Stimulated activated CD8-positive, alpha-beta memory T cell treated with anti-CD3 and anti-CD28 coated beads, Interleukin-15, amount 100 ng/mL, for 1 hour (primary cell): ENCODE measurements around the gene CA14.
"Not testable (repeated sequence)": the region's sequence is repeated elsewhere in the genome, so short reads cannot be mapped to it uniquely, and the experiment has no call there.

ENCODE experiments used
- DNase-seq: peaks from one replicate; pipeline ENCODE4 v3.0.0-alpha.2; 2020; ENCODE audit warnings: low read depth

CA14 gene

DNA sequence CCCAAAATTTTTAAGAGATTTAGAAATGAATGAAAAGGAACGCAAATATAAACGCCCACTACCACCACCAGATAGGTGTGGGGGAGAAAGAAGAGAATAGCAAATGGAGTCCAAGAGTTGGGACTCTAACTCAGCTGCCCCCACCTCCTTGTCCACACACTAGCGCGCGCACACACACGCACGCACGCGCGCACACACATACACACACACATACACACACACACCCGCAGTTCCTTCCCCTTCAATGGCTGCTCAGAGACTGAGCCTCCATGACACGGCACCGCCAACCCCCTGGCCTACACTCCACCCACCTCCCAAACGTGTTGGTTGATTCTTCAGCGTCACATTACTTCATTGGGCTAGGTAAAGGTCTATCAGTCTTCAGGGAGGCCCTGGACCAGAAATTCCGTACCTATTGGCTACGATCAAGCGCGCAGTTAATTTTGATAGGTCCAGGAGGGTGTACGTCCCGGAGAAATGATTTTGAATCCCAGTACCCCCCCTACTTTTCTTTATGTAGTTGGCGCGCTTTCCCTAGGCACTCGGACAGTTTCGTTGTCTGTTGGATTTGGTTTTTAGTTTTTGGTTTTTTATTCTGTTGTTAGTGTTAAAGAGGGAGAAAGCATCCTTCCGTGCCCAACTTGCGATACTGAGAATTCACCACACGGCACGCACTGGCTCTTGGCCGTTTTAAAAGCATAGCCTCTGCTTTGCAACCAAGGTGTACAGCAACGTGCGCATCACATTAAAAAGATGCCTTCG, 21.5 kb upstream of the CA14 start, which contains the start of gene ANP32E:
Gene ANP32E (minus strand): TSS at position 261 of the 762 bp plus-strand sequence. CDS start 326 bp downstream, outside the sequence.
- peak; percentile 86 for DNase-seq

DNA sequence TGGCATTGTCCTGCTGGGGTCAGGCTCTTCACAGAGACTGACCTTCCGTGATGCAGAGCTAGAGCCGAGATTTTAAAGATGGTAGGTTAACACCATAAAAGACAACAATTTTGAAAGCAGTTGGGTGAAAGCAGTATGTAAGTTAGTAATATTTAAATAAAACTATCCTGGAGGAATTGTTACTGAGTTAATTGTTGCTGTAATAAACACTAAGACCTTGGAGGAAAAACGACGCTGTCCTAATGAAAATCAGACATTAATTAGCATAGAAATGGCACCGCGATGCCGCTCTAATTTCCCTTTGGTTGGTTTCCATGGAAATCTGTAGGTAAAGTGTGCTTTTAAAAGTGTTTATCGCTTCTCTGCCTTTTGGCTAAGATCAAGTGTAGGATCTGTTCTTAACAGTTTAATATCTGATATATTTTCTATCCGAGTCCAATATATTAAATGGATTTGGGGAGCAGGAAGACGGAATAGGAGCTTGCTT, 20.9 kb upstream of the CA14 start:
- no peak for DNase-seq

DNA sequence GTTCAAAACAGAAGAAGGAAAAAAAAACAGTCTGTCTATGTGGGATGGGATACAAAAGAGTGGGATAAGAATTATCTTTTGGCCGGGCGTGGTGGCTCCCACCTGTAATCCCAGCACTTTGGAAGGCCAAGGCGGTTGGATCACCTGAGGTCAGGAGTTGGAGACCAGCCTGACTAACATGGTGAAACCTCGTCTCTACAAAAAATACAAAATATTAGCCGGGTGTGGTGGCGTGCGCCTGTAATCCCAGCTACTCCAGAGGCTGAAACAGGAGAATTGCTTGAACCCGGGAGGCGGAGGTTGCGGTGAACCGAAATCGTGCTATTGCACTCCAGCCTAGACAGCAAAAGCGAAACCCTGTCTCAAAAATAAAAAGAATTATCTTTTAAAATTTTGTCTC, 20.4 kb upstream of the CA14 start:
- DNase-seq = not testable (repeated sequence)

DNA sequence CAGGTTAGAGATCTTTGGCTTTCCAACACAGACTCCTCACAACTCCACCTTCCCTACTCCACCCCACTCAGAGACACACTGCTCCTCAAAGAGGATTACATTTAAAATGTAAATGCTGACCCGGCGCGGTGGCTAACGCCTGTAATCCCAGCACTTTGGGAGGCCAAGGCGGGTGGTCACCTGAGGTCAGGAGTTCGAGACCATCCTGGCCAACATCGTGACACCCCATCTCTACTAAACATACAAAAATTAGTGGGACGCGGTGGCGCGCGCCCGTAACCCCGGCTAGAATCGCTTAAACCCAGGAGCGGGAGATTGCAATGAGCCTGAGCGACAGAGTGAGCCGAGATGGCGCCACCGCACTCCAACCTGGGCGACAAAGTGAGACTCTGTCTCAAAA, 19.8 kb upstream of the CA14 start:
- no peak for DNase-seq

DNA sequence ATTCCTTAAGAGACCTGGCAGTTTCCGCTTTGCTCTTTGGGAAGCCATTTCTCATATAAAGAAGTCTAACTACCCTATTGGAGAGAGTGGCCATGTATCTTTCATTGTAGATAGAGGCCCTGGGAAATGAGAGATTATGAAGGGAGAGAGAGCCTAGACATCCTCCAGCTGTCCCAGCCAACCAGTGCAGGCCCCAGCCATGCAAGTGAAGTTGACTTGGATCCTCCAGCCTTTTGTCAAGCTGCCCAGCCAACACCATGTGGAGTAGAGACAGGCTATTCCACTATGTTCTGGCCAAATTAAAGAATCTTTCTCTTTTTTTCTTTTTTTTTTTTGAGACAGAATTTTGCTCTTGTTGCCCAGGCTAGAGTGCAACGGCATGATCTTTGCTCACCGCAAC, 14.6 kb upstream of the CA14 start:
- DNase-seq = no peak

DNA sequence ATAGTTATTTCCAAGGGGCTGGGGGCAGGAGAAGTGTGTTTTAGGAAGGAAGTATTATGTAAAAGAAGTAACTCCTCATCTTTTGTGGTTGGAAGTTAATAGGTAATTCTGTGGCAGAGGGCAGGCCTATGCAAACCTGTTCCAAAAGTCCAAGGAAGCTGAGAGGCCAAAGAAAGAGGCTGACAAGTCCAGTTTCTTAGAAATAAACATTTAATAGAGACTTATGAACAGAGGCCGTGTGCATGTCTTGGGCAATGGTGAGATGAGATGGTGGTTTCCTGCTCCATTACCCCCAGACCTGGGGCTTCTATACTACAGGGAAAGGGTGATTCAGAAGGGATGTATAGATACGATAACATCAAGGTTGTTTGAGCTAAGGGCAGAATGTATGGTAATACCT, 7.6 kb upstream of the CA14 start:
- no peak for DNase-seq

DNA sequence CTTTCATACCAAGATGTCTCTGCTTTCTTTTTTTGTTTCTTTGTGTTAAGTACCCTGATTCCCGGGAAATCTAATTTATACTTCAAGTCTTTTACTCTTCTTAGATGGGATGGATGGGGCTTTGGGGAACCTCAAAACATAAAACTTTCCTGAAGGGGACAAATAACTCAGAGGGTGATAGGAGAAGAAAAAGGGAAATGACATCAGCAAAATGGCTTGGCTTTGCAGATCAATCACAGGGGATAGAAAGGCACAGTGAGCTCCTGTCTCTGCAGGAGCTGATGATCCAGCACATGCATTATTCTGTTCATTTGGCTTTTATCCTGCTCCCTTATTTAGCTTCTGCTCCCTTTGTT, 1.4 kb upstream of the CA14 start:
- no peak for DNase-seq

DNA sequence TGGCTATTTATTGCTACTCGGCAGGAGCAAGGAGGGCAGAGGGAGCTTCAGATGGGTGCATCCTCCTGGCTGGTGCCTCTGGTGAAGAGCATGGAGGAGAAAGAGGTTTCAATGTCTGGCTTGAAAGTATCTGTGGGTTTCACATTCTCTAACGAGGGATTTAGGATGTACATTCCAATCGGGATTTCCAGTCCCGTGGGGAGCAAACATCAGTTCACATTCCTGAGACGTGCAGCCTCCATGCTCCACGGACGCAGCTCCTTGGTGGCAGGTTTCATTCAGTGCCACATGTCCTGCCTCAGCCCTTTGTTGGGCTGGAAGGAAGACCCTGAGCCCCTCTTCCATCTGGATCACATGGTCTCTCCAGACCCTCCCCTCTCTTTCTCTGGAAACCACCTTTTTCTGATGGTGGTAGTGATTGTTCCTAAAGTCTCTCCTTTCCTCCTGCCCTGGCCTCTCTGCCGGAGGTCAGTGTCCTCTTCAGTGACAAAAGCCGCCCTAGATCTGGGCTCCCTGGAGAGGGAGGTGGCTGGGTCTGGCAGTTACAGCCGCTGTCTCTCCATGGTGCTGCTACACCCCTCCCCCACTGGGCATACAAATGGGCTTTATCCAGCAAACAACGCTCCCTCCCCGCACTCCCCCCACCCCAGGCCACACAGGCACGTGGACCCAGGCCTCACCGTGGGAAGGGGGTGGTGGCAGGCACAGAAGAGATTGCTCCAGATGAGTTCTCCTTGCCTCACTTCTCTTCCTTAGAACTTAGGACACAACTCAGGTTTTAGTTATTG, 826 bp upstream of the CA14 start:
- DNase-seq = no peak

DNA sequence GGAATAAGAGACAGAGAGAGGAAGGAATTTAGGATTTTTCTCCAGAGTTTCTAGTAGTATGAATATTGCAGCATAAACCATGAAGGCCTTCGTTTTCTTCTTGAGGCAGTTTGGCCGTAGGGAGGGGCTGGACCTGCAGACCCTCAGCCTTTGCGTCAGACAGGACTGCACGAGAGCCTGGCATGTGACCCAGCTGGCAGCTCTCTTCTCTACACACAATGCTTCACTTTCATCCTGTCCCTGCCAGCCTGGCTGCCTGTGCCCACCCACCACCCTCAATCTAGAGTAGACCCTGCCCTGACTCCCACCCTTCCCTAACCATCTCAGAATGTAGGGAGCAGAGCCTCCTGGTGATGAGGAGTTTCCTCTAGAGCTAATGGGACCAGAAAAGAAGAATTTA, 1.6 kb downstream of the CA14 start:
- DNase-seq = no peak

DNA sequence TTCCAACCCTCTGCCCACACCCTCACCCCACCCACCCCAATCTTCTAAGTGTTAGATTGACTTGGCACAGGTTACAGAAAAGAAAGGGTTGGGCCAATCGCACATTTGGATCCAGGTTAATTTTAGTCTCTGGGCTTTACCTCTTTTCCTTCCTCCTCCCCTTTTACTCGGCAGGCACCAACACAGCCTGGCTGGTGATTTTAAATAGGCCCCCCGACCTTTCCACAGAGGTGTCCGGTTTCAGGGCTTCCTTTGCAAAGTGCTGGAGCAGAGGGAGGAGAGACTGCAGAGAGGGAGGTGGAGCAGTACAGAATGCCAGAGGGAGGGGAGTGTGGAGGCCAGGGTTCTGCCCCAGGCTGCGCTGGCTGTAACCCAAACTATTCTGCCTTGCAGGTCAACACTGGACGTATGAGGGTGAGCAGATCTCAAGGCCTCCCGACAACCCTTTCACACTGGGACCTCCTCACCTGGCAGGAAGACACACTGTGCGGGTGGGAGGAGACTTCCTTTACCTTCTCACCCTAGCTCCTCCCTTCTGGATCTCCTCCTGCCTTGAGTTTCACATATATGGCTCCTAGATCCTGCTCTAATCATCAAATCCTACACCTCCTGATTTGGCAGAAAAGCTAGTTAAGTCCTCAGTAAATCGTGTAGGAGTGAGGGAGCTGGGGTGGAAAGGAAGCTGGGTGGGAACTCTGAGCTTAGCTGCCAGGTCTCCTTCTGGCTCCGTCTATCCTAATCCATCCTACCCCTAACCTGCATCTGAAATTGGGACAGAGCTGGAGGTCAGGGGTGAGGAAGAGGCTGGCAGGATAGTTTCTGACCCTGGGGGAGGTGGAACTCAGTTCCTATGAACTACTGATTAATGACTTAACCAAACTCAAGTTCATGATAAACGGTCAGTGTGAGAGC, 2.4 kb downstream of the CA14 start:
- DNase-seq = no peak

DNA sequence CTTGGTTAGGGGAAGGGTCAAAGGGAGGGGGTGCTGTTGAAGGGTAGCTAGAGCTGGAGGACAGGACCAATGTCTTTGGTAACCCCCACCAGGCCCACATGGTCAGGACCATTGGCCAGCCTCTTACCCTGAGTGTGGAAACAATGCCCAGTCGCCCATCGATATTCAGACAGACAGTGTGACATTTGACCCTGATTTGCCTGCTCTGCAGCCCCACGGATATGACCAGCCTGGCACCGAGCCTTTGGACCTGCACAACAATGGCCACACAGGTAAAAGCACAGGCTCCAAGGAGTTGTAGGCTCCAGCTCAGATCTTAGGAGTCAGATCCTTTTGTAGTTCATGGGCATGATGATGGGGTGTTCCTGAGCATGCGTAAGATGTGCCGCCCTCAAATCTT, 3.8 kb downstream of the CA14 start:
- DNase-seq = no peak

DNA sequence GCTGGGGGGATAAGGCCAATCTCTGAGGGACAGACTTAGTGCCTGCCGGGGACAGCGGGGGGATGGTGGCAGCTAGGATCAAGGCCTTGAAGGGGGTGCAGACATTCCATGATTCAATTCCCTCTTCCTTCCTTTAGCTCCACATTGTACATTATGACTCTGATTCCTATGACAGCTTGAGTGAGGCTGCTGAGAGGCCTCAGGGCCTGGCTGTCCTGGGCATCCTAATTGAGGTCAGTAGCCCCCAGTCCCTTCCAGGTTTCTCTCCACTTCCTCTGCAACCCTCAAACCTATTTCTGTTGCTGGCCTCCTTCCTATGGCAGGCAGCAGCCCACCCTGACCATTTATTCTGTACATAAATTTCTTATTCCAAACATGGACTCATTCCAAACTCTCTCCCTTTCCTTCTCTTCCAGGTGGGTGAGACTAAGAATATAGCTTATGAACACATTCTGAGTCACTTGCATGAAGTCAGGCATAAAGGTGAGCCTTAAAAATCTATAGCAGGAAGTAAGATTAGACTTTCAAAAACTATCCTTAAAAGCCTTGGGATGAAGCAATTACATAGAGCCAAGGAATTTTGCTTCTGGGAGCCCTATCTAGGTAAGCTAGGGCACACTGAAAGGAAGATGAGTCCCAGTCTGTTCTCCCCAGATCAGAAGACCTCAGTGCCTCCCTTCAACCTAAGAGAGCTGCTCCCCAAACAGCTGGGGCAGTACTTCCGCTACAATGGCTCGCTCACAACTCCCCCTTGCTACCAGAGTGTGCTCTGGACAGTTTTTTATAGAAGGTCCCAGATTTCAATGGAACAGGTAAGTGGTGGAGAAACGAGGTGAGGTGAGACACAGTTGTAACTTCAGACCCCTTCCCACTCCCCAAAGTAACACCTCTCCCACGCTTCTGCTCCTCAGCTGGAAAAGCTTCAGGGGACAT, 5.1 kb downstream of the CA14 start:
- DNase-seq = no peak

DNA sequence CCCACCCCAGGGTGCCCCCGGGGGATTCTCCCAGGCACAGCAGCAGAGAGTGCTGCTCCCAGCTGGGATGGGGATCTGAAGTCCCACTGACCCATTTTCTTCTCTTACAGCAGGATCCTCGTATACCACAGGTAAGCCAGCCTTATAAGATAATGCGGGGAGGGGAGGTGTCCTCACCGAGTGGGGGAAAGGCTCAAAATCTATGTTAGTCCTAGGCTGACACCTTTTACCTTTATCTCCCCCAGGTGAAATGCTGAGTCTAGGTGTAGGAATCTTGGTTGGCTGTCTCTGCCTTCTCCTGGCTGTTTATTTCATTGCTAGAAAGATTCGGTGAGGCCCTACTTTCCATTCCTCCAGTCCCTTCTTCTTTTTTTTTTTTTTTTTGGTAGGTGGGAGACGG, 6.0 kb downstream of the CA14 start:
- no peak for DNase-seq

DNA sequence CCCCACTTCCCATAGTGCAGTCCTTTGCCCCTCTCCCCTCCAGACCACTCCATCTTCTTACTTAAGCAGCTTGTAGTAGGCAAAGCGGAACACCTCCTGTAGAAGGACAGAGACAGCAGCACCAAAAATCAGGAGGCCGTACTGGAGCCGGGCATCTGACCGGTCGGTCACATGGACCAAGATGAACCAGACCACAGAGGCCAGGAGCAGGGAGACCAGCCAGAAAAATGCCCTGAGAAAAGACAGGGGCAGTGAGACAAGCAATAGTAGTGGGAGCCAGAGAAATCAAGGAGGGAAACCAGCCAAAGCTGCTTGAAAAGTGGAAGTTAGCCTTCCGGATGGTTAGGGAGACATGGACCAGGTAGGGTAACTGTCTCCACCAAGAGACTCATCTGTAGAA, 10.3 kb downstream of the CA14 start:
- DNase-seq = no peak

DNA sequence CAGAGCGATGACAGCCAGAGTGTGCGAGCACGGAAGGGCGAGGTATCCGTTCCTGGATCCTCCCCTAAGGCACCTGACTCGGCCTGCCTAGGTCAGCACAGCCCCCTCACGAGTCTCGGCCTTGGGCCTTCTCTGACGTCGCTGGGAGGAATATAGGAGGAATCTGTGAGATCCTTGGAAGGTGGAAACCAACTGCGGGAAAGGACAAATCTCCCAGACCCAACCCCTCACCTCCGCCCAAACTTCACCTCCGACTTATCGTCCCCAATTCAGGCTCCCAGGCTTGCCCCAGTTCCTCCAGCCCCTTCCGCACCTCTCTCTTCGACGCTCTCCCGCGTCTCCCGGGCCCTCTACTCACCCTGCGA, 10.7 kb downstream of the CA14 start:
- peak; percentile 14 for DNase-seq

DNA sequence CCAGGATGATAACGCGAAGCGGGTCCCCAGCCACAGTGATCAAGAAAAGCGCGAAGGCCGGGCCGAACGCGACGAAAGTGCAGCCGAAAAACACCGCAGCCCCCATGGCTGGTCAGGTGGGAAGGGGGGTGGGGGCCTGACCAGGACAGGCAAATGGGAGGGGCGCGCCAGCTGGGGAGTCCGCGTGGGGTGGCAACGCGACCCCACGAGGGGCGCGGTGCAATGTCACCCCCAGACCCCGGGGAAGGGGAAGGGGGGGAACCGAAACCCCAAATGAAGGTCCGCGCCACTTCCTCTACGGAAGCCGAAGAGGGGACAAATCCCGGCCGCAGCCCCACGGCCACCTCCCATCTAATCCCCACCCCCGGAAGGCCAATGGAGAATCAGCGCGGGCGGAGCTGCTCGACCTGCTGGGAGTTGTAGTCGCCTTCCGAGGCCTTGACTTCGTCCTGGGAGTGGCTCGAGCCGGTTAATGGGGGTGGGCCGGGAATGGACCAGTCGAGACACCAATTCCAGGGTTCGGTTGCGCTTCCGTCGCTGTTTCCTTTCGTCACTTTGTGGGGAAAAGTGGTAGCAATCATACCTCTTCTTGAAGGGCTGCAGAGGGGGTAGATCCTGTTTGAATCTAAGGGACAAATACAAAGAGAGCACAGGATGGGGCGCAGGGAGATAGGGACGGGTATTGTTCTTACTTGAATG, 11.3 kb downstream of the CA14 start, which contains the start of gene APH1A:
Gene APH1A (minus strand): TSS at position 312 of the 699 bp plus-strand sequence. CDS start 206 bp downstream, at position 106.
- peak; percentile 81 for DNase-seq

DNA sequence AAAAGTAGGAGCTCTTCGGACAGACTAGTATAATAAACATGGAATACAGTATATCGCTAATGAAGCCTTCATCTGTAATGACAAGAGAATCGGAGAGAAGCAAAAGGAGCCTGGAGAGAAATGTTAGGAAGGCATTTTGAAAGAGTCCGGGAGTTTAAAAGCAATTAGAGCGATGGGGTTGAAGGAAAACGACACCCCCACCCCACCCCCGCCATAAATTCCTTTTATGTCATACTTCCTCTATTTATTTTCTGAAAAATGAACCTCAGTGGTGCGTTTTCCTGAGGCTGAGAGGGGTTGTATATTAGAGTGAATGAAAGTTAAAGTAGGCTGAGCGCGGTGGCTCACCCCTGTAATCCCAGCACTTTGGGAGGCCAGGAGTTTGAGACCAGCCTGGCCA, 11.9 kb downstream of the CA14 start:
- DNase-seq = no peak

DNA sequence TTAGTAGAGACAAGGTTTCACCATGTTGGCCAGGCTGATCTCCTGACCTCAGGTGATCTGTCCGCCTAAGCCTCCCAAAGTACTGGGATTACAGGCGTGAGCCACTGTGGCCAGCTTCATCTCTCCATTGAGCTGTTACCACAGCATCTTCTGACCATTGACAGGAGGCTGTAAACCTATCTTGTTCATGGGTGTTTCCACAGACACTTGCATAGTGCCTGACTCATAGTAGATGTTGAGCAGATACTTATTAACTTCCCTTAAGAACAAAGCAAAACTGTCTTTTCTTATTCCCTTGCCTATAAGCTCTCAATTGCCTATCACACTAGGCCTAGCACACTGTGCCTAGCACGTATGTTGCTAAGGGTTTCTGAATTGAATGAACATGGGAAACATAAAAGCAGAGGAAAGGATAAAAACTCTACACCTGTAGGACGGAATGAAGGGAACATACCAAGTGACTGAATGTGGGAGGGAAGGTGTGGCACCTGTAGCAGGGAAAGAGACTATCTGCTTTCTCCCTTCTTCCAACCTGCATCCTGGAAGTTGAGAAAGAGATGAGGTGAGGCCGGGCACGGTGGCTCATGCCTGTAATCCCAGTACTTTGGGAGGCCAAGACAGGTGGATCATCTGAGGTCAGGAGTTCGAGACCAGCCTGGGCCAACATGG, 13.9 kb downstream of the CA14 start:
- no peak for DNase-seq

DNA sequence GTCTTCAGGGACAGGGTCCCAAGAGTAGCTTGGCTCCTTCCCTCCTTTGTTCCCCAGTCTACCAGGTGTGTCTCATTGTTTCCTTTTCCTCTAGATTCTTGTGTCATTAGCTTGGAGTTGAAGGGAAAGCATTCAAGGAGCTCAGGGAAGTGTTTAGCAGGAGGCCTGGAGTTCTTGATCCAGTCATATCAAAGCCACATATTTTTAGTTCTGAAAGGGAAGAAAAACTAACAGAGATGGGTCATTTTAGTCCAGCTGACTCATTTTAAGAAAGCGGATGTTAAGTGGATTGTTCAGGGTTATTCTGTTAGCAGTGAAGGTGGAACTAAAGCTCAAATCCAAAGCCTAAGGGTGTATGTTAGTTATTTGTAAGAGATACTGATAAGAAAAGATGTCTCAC, 15.7 kb downstream of the CA14 start:
- DNase-seq = no peak

DNA sequence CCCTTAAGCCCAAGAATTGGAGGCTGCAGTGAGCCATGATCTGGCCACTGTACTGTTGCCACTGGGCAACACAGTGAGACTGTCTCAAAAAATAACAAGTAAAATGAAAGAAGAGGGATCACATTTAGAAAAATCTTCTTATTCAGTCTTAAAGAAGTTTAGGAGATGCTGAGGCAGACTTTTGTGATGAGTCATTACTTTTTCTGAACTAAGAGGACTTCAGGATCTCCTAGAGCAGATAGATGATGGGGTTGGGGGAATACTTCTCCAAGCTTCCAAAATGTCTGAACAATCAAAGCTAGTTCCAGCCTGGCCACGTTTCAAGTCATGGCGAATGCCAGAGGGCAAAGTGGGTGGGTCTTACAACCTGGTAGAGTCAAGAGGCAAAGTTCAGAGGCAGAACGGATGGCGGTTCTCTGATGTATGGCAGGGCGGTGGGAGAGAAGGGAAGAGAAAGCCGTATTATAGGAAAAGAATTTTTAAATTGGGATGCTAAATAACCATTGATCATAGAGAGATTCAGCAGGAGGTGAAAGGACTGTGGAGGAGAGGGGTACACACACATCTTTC, 22.6 kb downstream of the CA14 start:
- DNase-seq = no peak
